GM18507 (cell line): ENCODE results near the gene VSIG4.
"Not testable (repeated sequence)": the region's sequence is repeated elsewhere in the genome, so short reads cannot be mapped to it uniquely, and the experiment has no call there.

Experiments
- DNase-seq: peaks from one replicate; pipeline ENCODE4 v3.0.0; 2011; ENCODE audit warnings: low read depth; ENCODE audit not compliant: insufficient read length; ENCODE audit errors: extremely low spot score
- FAIRE-seq: peaks from 2 replicates; lab custom pipeline; 2011; peaks lifted over from hg19 to GRCh38; lab: Jason Lieb, UNC

The VSIG4 gene

DNA sequence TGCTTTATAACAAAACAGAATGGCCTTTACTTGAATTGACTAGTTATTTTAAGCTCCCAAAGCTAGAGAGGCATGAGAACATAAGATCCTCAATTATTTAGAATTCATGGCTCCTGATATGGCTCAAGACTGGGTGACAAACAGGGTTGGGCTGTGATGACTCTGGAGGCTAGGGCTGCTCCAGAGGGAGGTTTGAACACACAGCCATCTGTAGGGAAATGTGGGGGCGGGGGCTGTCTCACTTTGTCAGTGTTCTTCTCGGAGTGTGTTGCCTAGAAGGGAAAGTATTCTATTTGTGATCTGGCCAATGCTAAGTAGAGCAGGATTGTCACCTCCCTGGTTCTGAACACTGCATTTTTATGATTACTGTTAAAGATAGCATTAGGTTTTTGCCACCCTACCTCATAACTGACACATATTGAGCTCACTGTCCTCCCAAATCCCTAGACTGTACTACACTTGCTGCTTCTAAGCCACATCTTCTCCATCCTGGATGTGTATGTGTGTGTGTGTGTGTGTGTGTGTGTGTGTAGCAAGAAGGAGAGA lies 45.9 kb downstream of the VSIG4 start:
- FAIRE-seq (no peak), DNase-seq (no peak)

DNA sequence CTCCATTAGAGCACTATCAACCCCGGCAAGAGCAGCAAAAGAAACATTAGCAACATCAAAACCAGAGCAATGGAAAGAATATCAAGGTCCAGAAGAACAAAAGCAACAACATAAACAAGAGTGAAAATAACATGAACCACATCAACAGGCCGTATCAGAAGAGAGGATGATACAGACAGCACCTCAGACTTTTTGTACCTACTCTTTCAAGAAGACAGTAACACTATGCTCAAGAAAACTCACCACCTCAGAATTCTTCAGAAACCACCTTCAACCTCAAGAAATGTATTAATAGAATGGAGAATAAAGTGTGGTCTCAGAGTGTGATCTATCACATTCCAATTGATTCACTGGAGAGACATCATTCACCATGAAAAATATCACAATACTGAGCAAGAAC lies 46.5 kb downstream of the VSIG4 start:
- DNase-seq (no peak), FAIRE-seq (no peak)

DNA sequence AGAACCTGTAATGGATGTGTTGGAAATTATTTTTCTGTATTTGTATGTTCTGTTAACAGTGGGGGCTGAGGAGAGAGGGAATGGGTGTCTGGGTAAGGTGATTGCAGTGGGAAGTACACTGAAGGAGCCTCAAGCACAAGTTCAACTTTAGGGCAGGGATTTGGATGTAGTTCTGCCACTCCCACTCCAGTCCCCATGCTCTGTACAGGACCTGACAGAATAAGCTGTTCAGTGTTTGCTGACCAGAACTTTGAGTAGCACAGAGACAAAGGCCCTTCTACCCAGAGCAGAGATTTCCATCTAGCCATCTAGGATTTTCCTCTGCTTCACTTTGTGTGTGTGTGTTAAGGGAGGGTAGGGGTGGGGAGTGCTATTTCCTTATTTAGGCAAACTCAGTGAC lies 49.2 kb downstream of the VSIG4 start:
- FAIRE-seq (no peak), DNase-seq (no peak)

DNA sequence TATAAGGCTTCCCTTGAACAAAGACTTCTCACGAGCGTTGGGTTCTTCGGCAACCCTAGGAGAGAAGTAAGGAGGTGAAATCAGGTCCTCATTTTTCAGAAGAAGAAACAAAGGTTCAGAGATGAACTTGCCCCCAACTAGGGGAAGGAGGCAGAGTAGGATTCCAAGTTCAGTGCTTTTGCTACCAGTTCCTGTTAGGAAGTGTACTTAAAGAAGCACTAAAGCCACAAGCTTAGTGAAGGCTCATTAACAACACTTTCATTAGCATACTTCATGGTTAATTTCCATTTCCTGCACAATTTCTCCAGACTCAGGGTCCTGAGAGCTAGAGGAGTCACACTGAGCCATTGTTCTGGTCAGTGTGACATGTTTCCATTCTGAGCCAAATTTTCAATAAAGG lies 52.1 kb downstream of the VSIG4 start:
- FAIRE-seq, result peak; percentile 84
- DNase-seq, result no peak

DNA sequence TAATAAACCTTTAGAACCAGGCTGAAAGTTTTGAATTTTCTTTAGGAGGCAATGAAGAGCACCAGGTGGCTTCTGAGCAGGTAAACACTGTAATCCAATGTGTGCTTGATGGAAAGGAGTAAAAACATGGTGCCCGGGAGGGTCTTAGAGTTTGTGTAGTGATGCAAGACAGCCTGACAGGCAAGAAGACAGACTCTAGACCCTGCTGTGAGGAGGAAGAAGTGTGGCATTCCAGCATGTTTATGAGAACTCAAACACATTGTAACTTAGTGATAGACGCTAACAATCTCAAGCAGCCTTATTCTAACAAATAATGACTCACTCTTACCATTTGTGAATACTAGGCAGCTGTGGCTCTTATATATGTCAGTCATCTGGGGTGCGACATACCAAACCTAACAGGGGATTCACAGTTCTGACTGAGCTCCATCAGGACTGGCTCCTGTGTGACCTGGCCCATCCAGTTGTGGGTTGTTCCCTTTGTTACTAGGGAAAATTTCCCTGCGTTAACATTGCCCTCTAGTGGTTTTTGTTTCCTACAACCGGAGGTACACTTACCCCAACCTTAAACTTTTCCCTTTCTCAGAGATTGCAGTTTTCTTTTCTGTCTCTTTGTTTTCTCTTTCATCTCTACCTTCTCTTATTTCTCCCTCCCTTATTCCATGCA lies 53.8 kb downstream of the VSIG4 start:
- DNase-seq (no peak), FAIRE-seq (peak; percentile 97)

DNA sequence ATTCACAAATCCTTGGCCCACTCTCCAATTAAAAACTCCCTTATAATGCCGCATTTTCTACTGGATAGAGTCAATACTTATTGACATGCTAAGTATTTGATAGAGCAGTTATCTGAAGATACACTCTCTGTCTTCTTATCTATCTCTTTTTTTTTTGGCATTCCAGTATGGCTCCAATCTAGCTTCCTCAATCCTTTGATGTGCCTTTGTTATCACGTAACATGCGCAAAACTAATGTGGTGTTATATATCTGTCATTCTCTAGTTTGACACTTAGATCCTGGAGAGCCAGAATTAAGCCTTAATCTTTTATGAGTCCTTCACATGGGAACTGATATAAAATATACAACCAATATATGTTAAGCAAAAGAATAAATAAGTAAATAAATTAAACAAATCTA lies 54.7 kb downstream of the VSIG4 start:
- FAIRE-seq, result no peak

DNA sequence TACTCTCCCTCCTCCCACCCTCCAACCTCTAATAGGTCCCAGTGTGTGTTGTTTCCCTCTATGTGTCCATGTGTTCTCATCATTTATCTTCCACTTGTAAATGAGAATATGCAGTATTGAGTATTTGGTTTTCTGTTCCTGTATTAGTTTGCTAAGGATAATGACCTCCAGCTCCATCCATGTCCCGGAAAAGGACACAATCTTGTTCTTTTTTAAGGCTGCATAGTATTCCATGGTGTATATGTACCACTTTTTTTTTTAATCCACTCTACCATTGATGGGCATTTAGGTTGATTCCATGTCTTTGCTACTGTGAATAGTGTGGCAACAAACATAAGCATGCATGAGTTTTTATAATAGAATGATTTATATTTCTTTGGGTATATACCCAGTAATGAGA lies 62.7 kb downstream of the VSIG4 start:
- not testable (repeated sequence) for DNase-seq, FAIRE-seq

More for the DNA sequence above, 54.7 kb downstream of the VSIG4 start:
- DNase-seq, result no peak

DNA sequence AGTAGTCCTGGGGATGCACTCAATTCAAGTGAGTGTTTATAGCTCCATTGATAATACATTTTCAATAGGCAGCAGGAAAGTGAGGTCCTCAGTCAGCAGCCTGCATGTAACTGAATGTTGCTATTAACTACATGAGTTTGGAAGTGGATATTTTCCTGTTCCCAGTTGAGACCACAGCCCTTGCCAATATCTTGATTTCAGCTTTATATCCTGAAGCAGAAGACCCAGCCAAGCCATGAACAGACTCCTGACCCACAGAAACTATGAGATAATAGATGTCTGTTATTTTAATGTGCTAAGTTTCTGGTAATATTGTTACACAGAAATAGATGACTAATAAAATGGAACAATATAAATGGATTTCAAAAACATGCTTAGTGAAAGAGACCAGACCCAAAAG lies 63.7 kb downstream of the VSIG4 start:
- FAIRE-seq, result no peak
- no peak for DNase-seq

DNA sequence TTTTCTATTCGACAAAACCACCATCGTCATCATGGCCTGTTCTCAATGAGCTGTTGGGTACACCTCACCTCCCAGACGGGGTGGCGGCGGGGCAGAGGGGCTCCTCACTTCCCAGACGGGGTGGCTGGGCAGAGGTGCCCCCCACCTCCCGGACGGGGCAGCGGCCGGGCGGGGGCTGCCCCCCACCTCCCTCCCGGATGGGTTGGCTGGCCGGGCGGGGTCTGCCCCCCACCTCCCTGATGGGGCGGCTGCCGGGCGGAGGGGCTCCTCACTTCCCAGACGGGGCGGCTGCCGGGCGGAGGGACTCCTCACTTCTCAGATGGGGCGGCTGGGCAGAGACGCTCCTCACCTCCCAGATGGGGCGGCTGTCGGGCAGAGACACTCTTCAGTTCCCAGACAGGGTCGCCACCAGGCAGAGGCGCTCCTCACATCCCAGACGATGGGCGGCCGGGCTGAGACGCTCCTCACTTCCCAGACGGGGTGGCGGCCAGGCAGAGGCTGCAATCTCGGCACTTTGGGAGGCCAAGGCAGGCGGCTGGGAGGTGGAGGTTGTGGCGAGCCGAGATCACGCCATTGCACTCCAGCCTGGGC lies 64.6 kb downstream of the VSIG4 start:
- not testable (repeated sequence) for DNase-seq, FAIRE-seq
